HG03196 (cell line): ENCODE data around the gene GTF3C5.
"Not testable (repeated sequence)": the region's sequence is repeated elsewhere in the genome, so short reads cannot be mapped to it uniquely, and the experiment has no call there.

Source experiments
- ATAC-seq: cut with Tn5 transposase; IDR thresholded peaks from one replicate; pipeline ENCODE4 v1.9.1; 2021; ENCODE audit not compliant: unreplicated experiment

GTF3C5 gene

GRCh38 chr9:133067813-133068212 lies 37.0 kb downstream of the GTF3C5 start:
- no peak for ATAC-seq

- ATAC-seq, result not testable (repeated sequence)
Measured at GRCh38 chr9:133068431-133068830, 37.6 kb downstream of the GTF3C5 start.

GRCh38 chr9:133070500-133070961 lies 39.7 kb downstream of the GTF3C5 start:
- not testable (repeated sequence) for ATAC-seq

GRCh38 chr9:133070985-133071384 lies 40.2 kb downstream of the GTF3C5 start:
- not testable (repeated sequence) for ATAC-seq

GRCh38 chr9:133071484-133072150 lies 40.8 kb downstream of the GTF3C5 start:
- ATAC-seq, result no peak

- not testable (repeated sequence) for ATAC-seq
Measured at GRCh38 chr9:133072210-133072609, 41.4 kb downstream of the GTF3C5 start.

- ATAC-seq, result no peak
Measured at GRCh38 chr9:133073086-133074014, 42.6 kb downstream of the GTF3C5 start.

GRCh38 chr9:133074111-133074651 lies 43.4 kb downstream of the GTF3C5 start:
- no peak for ATAC-seq

GRCh38 chr9:133075925-133076630 lies 45.3 kb downstream of the GTF3C5 start:
- ATAC-seq, result no peak

- ATAC-seq, result no peak
Measured at GRCh38 chr9:133076691-133077090, 45.9 kb downstream of the GTF3C5 start.

GRCh38 chr9:133078486-133078885 lies 47.7 kb downstream of the GTF3C5 start:
- no peak for ATAC-seq

GRCh38 chr9:133080161-133080560 lies 49.4 kb downstream of the GTF3C5 start:
- no peak for ATAC-seq

GRCh38 chr9:133080786-133081779 lies 50.3 kb downstream of the GTF3C5 start:
- not testable (repeated sequence) for ATAC-seq

GRCh38 chr9:133081957-133082644 lies 51.3 kb downstream of the GTF3C5 start:
- not testable (repeated sequence) for ATAC-seq

GRCh38 chr9:133083688-133084087 lies 52.9 kb downstream of the GTF3C5 start:
- ATAC-seq, result not testable (repeated sequence)

- ATAC-seq, result not testable (repeated sequence)
Measured at GRCh38 chr9:133086212-133086860, 55.5 kb downstream of the GTF3C5 start.

- ATAC-seq, result no peak
Measured at GRCh38 chr9:133086894-133087293, 56.1 kb downstream of the GTF3C5 start.

- no peak for ATAC-seq
Measured at GRCh38 chr9:133087429-133088145, 56.8 kb downstream of the GTF3C5 start.
